Kidney (tissue), 14 donors: ENCODE measurements around the gene NXN. TPM values are rescaled to one million over a fixed set of nuclear protein-coding genes. Genes with fewer than 3 reads are reported as not detected.
"Not testable (repeated sequence)": the region's sequence is repeated elsewhere in the genome, so short reads cannot be mapped to it uniquely, and the experiment has no call there.

ENCODE experiments used
- DNase-seq, 5 donors: peaks; one replicate each; pipeline ENCODE4 v3.0.0-alpha.2; 2013 to 2020
- FAIRE-seq: peaks from 2 replicates; lab custom pipeline; 2012; peaks lifted over from hg19 to GRCh38; lab: Jason Lieb, UNC
- H3K27ac ChIP-seq, 2 donors: one replicate each; pipeline ENCODE4 v1.7.0; 2013; ENCODE audit warnings: low read depth in 2 of 2, low read length in 2 of 2, inconsistent platforms in 1 of 2
- H3K27me3 ChIP-seq: one replicate; pipeline ENCODE4 v1.7.1; 2013; ENCODE audit warnings: low read length, inconsistent platforms; ENCODE audit not compliant: control insufficient read depth, insufficient read depth
- H3K36me3 ChIP-seq, 3 donors: one replicate each; pipeline versions ENCODE4 v1.7.0 to v1.7.1; 2013; ENCODE audit warnings: low read length in 3 of 3, control low read depth in 1 of 3, inconsistent platforms in 1 of 3; ENCODE audit not compliant: insufficient read depth in 3 of 3, control insufficient read depth in 2 of 3
- H3K4me1 ChIP-seq, 3 donors: one replicate each; pipeline versions ENCODE4 v1.7.0 to v1.7.1; 2013; ENCODE audit warnings: low read length in 3 of 3, inconsistent platforms in 1 of 3, low read depth in 1 of 3; ENCODE audit not compliant: control insufficient read depth in 2 of 3, insufficient read depth in 2 of 3
- H3K4me3 ChIP-seq, 3 donors: one replicate each; pipeline versions ENCODE4 v1.7.0 to v1.8.1; 2013; ENCODE audit warnings: low read length in 3 of 3, control low read depth in 1 of 3, inconsistent platforms in 1 of 3
- H3K9ac ChIP-seq, 3 donors: one replicate each; pipeline versions ENCODE4 v1.7.0 to v1.7.1; 2013; ENCODE audit warnings: low read length in 3 of 3, control low read depth in 1 of 3, inconsistent platforms in 1 of 3
- H3K9me3 ChIP-seq, 3 donors: one replicate each; pipeline versions ENCODE4 v1.7.0 to v1.7.1; 2013; ENCODE audit warnings: low read length in 3 of 3, control low read depth in 1 of 3, inconsistent platforms in 1 of 3; ENCODE audit not compliant: control insufficient read depth in 2 of 3, insufficient read depth in 1 of 3
- CTCF ChIP-seq: IDR thresholded peaks from 3 replicates; pipeline ENCODE4 v1.5.1; 2012; ENCODE audit warnings: mild to moderate bottlenecking, moderate library complexity, borderline replicate concordance; ENCODE audit not compliant: insufficient read depth; ENCODE audit errors: extremely low read depth
- intact Hi-C: fragments of 100-400 bp; cut with DNase I; formaldehyde crosslinking; loops from one replicate; pipeline ENCODE4 v1.11.1; 2022
- polyA plus RNA-seq: library from polyadenylated mRNA; stranded (reverse); fragments of 350-450 nt; fragmentation: Illumina TruSeq; extraction: RNeasy Lipid Tissue Mini Kit (QIAGEN cat#74804); gene quantifications from one replicate; pipeline ENCODE4 v1.2.3, GENCODE V29; 2014; ENCODE audit warnings: low read depth, low replicate concordance; ENCODE audit not compliant: insufficient read depth
- total RNA-seq: library from RNA; stranded (reverse); fragmentation: NEBNext Ultra II Directional; extraction: Animal tissue kit (Norgen Biotek cat#: 25700); gene quantifications from one replicate; pipeline ENCODE4 v1.2.1, GENCODE V29; 2021
- donor health status: control.
- donor health status: control.
- donor health status: control.
- donor health status: control.
- donor health status: control.
- donor health status: DM: yes; HTN: yes; CAD: no.
- donor health status: Normal renal cell carcinoma (clear cell type).

NXN gene
- total and polyA plus RNA-seq, 2 donors from 2014 or later = 10.2 to 26.8 TPM

- DNase-seq = no peak
- H3K4me3 ChIP-seq = no peak overlapping the region
- H3K27me3 ChIP-seq = no peaks in the 10 kb centered on the region
- intact Hi-C loops = no loop called here
- no peaks in the 10 kb centered on the region for H3K9me3 ChIP-seq
- H3K9ac ChIP-seq = no peak overlapping the region
- H3K4me1 ChIP-seq = peaks cover 0 to 8% (median 0%) of the 10 kb centered on the region in 3 donors
- TF ChIP-seq CTCF = no peak
- no peak for FAIRE-seq
- H3K36me3 ChIP-seq = no peaks in the 10 kb centered on the region
- no peak overlapping the region for H3K27ac ChIP-seq
These were observed 2.4 kb downstream of the NXN start for GRCh38 chr17:977166-977565.

GRCh38 chr17:976312-976711 is 3.3 kb downstream of the NXN start:
- intact Hi-C loops = no loop called here
- Histone ChIP-seq H3K9ac (no peak overlapping the region), H3K27me3 (no peaks in the 10 kb centered on the region), H3K27ac (no peak overlapping the region), H3K36me3 (no peaks in the 10 kb centered on the region), H3K4me1 (peaks cover 0 to 8% (median 0%) of the 10 kb centered on the region in 3 donors), H3K4me3 (no peak overlapping the region), H3K9me3 (no peaks in the 10 kb centered on the region)
- FAIRE-seq = no peak
- no peak for TF ChIP-seq CTCF
- peak in 1 of 5 donors; percentile 7 for DNase-seq

GRCh38 chr17:975371-975915 is 4.1 kb downstream of the NXN start:
- intact Hi-C loops = no loop called here
- no peaks in the 10 kb centered on the region for H3K36me3 ChIP-seq
- H3K27me3 ChIP-seq = no peaks in the 10 kb centered on the region
- H3K9ac ChIP-seq = no peak overlapping the region
- DNase-seq (peak in 1 of 5 donors; percentile 49), FAIRE-seq (no peak)
- no peak for TF ChIP-seq CTCF
- no peak overlapping the region for H3K27ac ChIP-seq
- H3K9me3 ChIP-seq = no peaks in the 10 kb centered on the region
- peaks cover 0 to 6% (median 0%) of the 10 kb centered on the region in 3 donors for H3K4me1 ChIP-seq
- no peak overlapping the region for H3K4me3 ChIP-seq

GRCh38 chr17:974778-975177 is 4.8 kb downstream of the NXN start:
- H3K36me3 ChIP-seq, H3K4me1 ChIP-seq, H3K27ac ChIP-seq, H3K9ac ChIP-seq, H3K27me3 ChIP-seq, intact Hi-C loops, H3K4me3 ChIP-seq, H3K9me3 ChIP-seq, FAIRE-seq: not testable (repeated sequence)
- peak in 1 of 5 donors; percentile 30 for DNase-seq
